Measurements from ENCODE around the gene GIMAP8. TPM values are rescaled to one million over a fixed set of nuclear protein-coding genes. Genes with fewer than 3 reads are reported as not detected.

Gene GIMAP8
- total and polyA plus RNA-seq, 2 experiments from 2014 or later, result 0.06 TPM; not detected in 1

DNA sequence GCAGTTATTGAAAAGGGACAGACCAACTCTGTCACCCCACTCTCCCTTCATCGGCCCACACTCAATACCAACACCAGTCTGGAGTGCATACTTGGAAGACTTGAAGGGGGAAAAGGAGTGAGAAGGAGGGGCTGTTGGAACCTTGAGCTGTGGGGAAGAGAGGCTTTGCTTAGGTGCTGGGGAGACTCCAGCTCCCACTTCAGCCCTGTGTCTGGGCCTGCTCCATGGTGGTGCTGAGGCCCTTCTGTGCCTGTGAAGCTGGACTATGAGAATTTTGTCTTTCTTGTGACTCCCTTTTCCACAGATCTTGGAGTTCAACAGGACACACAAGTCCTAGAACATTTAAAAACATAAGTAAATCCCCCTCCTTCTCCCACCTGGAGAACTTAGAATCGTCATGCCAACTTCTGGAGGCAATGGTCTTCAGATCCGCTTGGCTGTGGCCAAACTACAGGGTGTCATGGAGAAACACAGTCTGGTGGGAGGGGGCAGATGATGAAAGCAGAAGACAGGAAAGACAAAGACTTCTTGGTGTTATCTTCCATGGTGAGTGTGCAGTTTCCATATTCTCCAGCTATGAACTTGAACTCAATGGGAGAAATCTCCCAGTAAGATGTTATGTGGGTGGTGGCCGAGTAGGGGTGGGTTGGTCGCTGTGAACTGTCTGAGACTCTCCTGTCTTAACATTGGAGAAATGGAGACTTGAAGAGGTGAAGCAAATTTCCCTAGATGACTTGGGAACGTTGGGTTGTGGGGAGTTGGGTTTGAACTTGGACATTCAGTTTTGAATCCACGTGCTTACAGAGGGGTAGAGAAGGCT is 18.4 kb upstream of the GIMAP8 start:
- no peaks in the 10 kb centered on the region for H3K27me3 ChIP-seq (ENCODE audit: insufficient read depth)
- ATAC-seq, result no peak
- H3K27ac ChIP-seq (ENCODE audit: low read depth), result no peak overlapping the region
- no peaks in the 10 kb centered on the region for H3F3A ChIP-seq (replicated peaks; ENCODE audit: low read depth)
- no peak overlapping the region for H3K4me3 ChIP-seq
- no peaks in the 10 kb centered on the region; the same call in 2 of the 3 replicates for H3K9me3 Mint-ChIP-seq
- no peak for TF ChIP-seq EZH2phosphoT487 (IDR thresholded peaks at IDR 0.05; ENCODE audit: unreplicated experiment)
- 0 out of 2 replicates have a peak, but pooled peaks cover 4% of the 10 kb centered on the region for H3K9me2 ChIP-seq (ENCODE audit: insufficient read depth)
- no peaks in the 10 kb centered on the region for H3K36me3 Mint-ChIP-seq (ENCODE audit: low read depth)
- H3K4me3 Mint-ChIP-seq, result no peak overlapping the region
- H2AFZ ChIP-seq, result no peak overlapping the region
- H3K79me2 ChIP-seq (replicated peaks; ENCODE audit: insufficient read depth), result no peaks in the 10 kb centered on the region
- H3K4me1 Mint-ChIP-seq, result peaks cover 25% of the 10 kb centered on the region
- H3K27me3 Mint-ChIP-seq (ENCODE audit: insufficient read depth, low read depth, poor library complexity), result peaks cover 19% of the 10 kb centered on the region
- H3K27ac Mint-ChIP-seq, result no peak overlapping the region
- no peak overlapping the region for H3K4me2 ChIP-seq
- DNase-seq (ENCODE audit: low spot score), result no peak
- H3K36me3 ChIP-seq (ENCODE audit: insufficient read depth), result no peaks in the 10 kb centered on the region
- peaks cover 15% of the 10 kb centered on the region; the same call in 1 of the 2 replicates for H3K4me1 ChIP-seq (ENCODE audit: insufficient read depth)
- no peaks in the 10 kb centered on the region for H4K20me1 ChIP-seq (replicated peaks; ENCODE audit: insufficient read depth)

- H3K27me3 Mint-ChIP-seq (ENCODE audit: insufficient read depth, low read depth, poor library complexity), result peaks cover 9% of the 10 kb centered on the region
- no peaks in the 10 kb centered on the region for H3K36me3 Mint-ChIP-seq (ENCODE audit: low read depth)
- no peak overlapping the region for H3K27ac Mint-ChIP-seq
- DNase-seq (ENCODE audit: low spot score) (no peak), ATAC-seq (no peak)
- no peaks in the 10 kb centered on the region for H3K9me3 Mint-ChIP-seq
- Histone ChIP-seq H3K79me2 (replicated peaks; ENCODE audit: insufficient read depth) (no peaks in the 10 kb centered on the region), H3K36me3 (ENCODE audit: insufficient read depth) (no peaks in the 10 kb centered on the region), H2AFZ (no peak overlapping the region), H3K4me2 (no peak overlapping the region), H3K4me1 (ENCODE audit: insufficient read depth) (0 out of 2 replicates have a peak, but pooled peaks cover 9% of the 10 kb centered on the region), H4K20me1 (replicated peaks; ENCODE audit: insufficient read depth) (no peaks in the 10 kb centered on the region), H3K27me3 (ENCODE audit: insufficient read depth) (no peaks in the 10 kb centered on the region), H3F3A (replicated peaks; ENCODE audit: low read depth) (no peaks in the 10 kb centered on the region), H3K27ac (ENCODE audit: low read depth) (no peak overlapping the region), H3K4me3 (no peak overlapping the region), H3K9me2 (ENCODE audit: insufficient read depth) (0 out of 2 replicates have a peak, but pooled peaks cover 4% of the 10 kb centered on the region)
- H3K4me1 Mint-ChIP-seq, result peaks cover 14% of the 10 kb centered on the region
- no peak overlapping the region for H3K4me3 Mint-ChIP-seq
- TF ChIP-seq, protein P1, sequence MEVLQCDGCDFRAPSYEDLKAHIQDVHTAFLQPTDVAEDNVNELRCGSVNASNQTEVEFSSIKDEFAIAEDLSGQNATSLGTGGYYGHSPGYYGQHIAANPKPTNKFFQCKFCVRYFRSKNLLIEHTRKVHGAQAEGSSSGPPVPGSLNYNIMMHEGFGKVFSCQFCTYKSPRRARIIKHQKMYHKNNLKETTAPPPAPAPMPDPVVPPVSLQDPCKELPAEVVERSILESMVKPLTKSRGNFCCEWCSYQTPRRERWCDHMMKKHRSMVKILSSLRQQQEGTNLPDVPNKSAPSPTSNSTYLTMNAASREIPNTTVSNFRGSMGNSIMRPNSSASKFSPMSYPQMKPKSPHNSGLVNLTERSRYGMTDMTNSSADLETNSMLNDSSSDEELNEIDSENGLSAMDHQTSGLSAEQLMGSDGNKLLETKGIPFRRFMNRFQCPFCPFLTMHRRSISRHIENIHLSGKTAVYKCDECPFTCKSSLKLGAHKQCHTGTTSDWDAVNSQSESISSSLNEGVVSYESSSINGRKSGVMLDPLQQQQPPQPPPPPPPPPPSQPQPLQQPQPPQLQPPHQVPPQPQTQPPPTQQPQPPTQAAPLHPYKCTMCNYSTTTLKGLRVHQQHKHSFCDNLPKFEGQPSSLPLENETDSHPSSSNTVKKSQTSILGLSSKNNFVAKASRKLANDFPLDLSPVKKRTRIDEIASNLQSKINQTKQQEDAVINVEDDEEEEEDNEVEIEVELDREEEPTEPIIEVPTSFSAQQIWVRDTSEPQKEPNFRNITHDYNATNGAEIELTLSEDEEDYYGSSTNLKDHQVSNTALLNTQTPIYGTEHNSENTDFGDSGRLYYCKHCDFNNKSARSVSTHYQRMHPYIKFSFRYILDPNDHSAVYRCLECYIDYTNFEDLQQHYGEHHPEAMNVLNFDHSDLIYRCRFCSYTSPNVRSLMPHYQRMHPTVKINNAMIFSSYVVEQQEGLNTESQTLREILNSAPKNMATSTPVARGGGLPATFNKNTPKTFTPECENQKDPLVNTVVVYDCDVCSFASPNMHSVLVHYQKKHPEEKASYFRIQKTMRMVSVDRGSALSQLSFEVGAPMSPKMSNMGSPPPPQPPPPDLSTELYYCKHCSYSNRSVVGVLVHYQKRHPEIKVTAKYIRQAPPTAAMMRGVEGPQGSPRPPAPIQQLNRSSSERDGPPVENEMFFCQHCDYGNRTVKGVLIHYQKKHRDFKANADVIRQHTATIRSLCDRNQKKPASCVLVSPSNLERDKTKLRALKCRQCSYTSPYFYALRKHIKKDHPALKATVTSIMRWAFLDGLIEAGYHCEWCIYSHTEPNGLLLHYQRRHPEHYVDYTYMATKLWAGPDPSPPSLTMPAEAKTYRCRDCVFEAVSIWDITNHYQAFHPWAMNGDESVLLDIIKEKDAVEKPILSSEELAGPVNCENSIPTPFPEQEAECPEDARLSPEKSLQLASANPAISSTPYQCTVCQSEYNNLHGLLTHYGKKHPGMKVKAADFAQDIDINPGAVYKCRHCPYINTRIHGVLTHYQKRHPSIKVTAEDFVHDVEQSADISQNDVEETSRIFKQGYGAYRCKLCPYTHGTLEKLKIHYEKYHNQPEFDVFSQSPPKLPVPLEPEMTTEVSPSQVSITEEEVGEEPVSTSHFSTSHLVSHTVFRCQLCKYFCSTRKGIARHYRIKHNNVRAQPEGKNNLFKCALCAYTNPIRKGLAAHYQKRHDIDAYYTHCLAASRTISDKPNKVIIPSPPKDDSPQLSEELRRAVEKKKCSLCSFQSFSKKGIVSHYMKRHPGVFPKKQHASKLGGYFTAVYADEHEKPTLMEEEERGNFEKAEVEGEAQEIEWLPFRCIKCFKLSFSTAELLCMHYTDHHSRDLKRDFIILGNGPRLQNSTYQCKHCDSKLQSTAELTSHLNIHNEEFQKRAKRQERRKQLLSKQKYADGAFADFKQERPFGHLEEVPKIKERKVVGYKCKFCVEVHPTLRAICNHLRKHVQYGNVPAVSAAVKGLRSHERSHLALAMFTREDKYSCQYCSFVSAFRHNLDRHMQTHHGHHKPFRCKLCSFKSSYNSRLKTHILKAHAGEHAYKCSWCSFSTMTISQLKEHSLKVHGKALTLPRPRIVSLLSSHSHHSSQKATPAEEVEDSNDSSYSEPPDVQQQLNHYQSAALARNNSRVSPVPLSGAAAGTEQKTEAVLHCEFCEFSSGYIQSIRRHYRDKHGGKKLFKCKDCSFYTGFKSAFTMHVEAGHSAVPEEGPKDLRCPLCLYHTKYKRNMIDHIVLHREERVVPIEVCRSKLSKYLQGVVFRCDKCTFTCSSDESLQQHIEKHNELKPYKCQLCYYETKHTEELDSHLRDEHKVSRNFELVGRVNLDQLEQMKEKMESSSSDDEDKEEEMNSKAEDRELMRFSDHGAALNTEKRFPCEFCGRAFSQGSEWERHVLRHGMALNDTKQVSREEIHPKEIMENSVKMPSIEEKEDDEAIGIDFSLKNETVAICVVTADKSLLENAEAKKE (CRISPR knock-in tag; IDR thresholded peaks at IDR 0.05), result no peak
- TF ChIP-seq EZH2 (IDR thresholded peaks at IDR 0.05; ENCODE audit: low read depth, unreplicated experiment), result no peak
- no peak for TF ChIP-seq CTCF (conservative IDR thresholded peaks at IDR 0.05; ENCODE audit: low read depth in 2 of 2)
- no peak for TF ChIP-seq POLR2AphosphoS5 (IDR thresholded peaks at IDR 0.05; ENCODE audit: low read depth)
- TF ChIP-seq STAT1 (IDR thresholded peaks at IDR 0.05; ENCODE audit: unreplicated experiment), result no peak
Measured at GRCh38 chr7:150432915-150433892, 17.2 kb upstream of the GIMAP8 start.

All from GM23338 (cell line).